Right lobe of liver (tissue), 4 donors: ENCODE measurements around the gene ATRNL1.

ENCODE experiments used
- CTCF ChIP-seq, 4 donors: fragments of 200-600 bp in 3 of 4; fragments of 450-650 bp in 1 of 4; IDR thresholded peaks; one replicate each; pipeline versions ENCODE4 v1.5.1 to v1.8.0; 2016 to 2022; ENCODE audit warnings: antibody characterized with exemption in 4 of 4, mild to moderate bottlenecking in 2 of 4
- POLR2A ChIP-seq: fragments of 450-650 bp; IDR thresholded peaks from one replicate; pipeline ENCODE4 v1.6.1; 2017; ENCODE audit warnings: antibody characterized with exemption, mild to moderate bottlenecking
- donor health status: DM: no; HTN: no; CAD: no.
- donor health status: DM: no; HTN: no; CAD: no.
- donor health status: DM: no; HTN: yes; CAD: no.

DNA sequence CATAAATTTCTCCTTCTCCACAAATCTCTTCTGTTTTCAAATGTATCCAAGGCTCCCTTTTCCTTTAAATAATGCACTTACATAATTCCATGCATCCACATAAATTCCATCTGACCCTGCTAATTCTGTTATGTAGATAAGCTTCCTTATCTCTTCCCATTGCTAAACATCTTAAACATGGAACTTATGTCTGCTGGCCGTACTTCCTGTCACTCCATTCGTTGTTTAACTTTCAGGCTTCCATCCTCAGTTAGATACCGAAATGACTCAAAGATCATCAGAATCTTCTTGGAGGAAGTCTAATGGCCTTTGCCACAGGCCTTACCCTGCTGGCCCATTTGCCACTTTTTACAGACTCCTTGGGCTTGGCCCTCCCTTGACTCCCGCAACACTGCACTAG lies 848.9 kb downstream of the ATRNL1 start:
- no peak for TF ChIP-seq POLR2A
- TF ChIP-seq CTCF (IDR thresholded peaks at IDR 0.05) = no peak
